Measurements from ENCODE around the gene HYAL1.
"Not testable (repeated sequence)": the region's sequence is repeated elsewhere in the genome, so short reads cannot be mapped to it uniquely, and the experiment has no call there.

Gene HYAL1

GRCh38 chr3:50287262-50287661, 16.1 kb downstream of the HYAL1 start:
- no peaks in the 10 kb centered on the region for H3K4me1 ChIP-seq (ENCODE audit: control insufficient read depth, insufficient read depth, low read length)
- no peak overlapping the region for H3K4me3 ChIP-seq (ENCODE audit: low read depth, low read length)
- CTCF ChIA-PET: interaction anchor here (1.2 kb wide), 1 partner anchor 12 kb away, joined by 3 read pairs; no protein-coding TSS in a partner anchor
- H3K27ac ChIP-seq (ENCODE audit: extremely low read depth, low read depth, low read length): no peak overlapping the region
- no peaks in the 10 kb centered on the region for H3K9me3 ChIP-seq (ENCODE audit: control insufficient read depth, insufficient read depth, low read depth, low read length)
- H3K36me3 ChIP-seq (ENCODE audit: control insufficient read depth in 2 of 2, insufficient read depth in 1 of 2, low read length in 2 of 2): peaks cover 0 to 46% of the 10 kb centered on the region in 2 experiments; a peak in 1 of 3 replicates
- POLR2A ChIA-PET: no interaction called here
- TF ChIP-seq ZBTB26 (tag by site-specific recombination; optimal IDR thresholded peaks at IDR 0.05) (no peak), ZNF37A (tag by site-specific recombination; IDR thresholded peaks at IDR 0.05) (no peak), ZNF280D (tag by site-specific recombination; IDR thresholded peaks at IDR 0.05) (no peak), ZNF510 (tag by site-specific recombination; IDR thresholded peaks at IDR 0.05; ENCODE audit: insufficient replicate concordance) (no peak), INSM2 (tag by site-specific recombination; IDR thresholded peaks at IDR 0.05) (no peak), ZNF214 (tag by site-specific recombination; IDR thresholded peaks at IDR 0.05; ENCODE audit: borderline replicate concordance) (no peak), KLF10 (tag by site-specific recombination; IDR thresholded peaks at IDR 0.05) (no peak), ZNF654 (tag by site-specific recombination; IDR thresholded peaks at IDR 0.05; ENCODE audit: low read depth) (no peak), SCRT2 (tag by site-specific recombination; IDR thresholded peaks at IDR 0.05) (no peak), SALL2 (tag by site-specific recombination; IDR thresholded peaks at IDR 0.05; ENCODE audit: borderline replicate concordance) (no peak), ZNF221 (tag by site-specific recombination; IDR thresholded peaks at IDR 0.05; ENCODE audit: borderline replicate concordance) (no peak), ZSCAN23 (tag by site-specific recombination; IDR thresholded peaks at IDR 0.05) (no peak)

- no peak for TF ChIP-seq ZNF488 (tag by site-specific recombination; IDR thresholded peaks at IDR 0.05)
- TF ChIP-seq GLIS1 (tag by site-specific recombination; IDR thresholded peaks at IDR 0.05): no peak
- POLR2A ChIA-PET: no interaction called here
- CTCF ChIA-PET: no interaction called here
- no peak overlapping the region for H3K4me3 ChIP-seq (ENCODE audit: low read depth, low read length)
- H3K9me3 ChIP-seq (ENCODE audit: control insufficient read depth, insufficient read depth, low read depth, low read length): no peaks in the 10 kb centered on the region
- H3K36me3 ChIP-seq (ENCODE audit: control insufficient read depth in 2 of 2, insufficient read depth in 1 of 2, low read length in 2 of 2): peaks cover 0 to 46% of the 10 kb centered on the region in 2 experiments; a peak in 1 of 3 replicates
- H3K27ac ChIP-seq (ENCODE audit: extremely low read depth, low read depth, low read length): no peak overlapping the region
- H3K4me1 ChIP-seq (ENCODE audit: control insufficient read depth, insufficient read depth, low read length): no peaks in the 10 kb centered on the region
Observed at GRCh38 chr3:50286322-50287227, 16.8 kb downstream of the HYAL1 start.

- H3K4me3 ChIP-seq (ENCODE audit: low read depth, low read length); H3K4me1 ChIP-seq (ENCODE audit: control insufficient read depth, insufficient read depth, low read length); CTCF ChIA-PET; H3K27ac ChIP-seq (ENCODE audit: extremely low read depth, low read depth, low read length); H3K9me3 ChIP-seq (ENCODE audit: control insufficient read depth, insufficient read depth, low read depth, low read length): not testable (repeated sequence)
- POLR2A ChIA-PET: interaction anchor here (0.6 to 1.1 kb wide), 3 partner anchors 13 to 49 kb away, joined by 3 to 8 read pairs (median 4); no protein-coding TSS in a partner anchor
- peaks cover 0 to 30% of the 10 kb centered on the region in 2 experiments; a peak in 1 of 3 replicates for H3K36me3 ChIP-seq (ENCODE audit: control insufficient read depth in 2 of 2, insufficient read depth in 1 of 2, low read length in 2 of 2)
Observed at GRCh38 chr3:50284121-50284520, 19.3 kb downstream of the HYAL1 start.
